Activated T-cell treated with anti-CD3 and anti-CD28 coated beads for 24 hours (primary cell): Measurements from ENCODE around the gene MROH7.
A peak's percentile ranks its signal among the peaks of the same experiment; 100 is the strongest.

Source experiments
- DNase-seq: peaks from one replicate; pipeline ENCODE4 v3.0.0-alpha.2; 2020; ENCODE audit warnings: low read depth

Gene MROH7

GRCh38 chr1:54698346-54698745 lies 56.8 kb downstream of the MROH7 start:
- DNase-seq: no peak

DNA sequence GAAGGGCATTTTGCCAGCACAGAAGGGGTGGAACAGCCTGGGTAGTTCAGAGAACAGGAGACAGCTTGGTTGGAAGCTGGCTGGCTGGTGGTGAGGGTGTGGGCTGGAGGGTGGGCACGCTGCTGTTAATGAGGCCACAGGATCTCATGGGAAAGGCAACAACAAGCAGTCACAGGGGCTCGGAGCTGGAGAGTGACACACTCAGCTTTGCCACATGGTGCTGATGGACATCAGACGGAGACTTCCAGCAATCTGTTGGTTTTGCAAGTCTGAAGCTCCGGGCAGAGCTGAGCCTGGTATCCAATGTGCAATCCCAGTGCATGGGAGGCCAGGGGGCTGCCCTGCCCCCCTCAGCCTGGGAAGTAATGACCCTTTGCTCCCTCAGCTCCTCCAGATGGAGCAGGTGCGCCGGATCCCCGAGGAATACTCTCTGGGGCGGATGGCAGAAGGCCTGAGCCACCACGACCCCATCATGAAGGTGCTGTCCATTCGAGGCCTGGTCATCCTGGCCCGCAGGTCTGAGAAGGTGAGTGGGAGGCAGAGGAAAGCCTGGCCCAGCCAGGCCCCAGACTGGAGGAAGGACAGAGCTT lies 58.4 kb downstream of the MROH7 start:
- DNase-seq: no peak

DNA sequence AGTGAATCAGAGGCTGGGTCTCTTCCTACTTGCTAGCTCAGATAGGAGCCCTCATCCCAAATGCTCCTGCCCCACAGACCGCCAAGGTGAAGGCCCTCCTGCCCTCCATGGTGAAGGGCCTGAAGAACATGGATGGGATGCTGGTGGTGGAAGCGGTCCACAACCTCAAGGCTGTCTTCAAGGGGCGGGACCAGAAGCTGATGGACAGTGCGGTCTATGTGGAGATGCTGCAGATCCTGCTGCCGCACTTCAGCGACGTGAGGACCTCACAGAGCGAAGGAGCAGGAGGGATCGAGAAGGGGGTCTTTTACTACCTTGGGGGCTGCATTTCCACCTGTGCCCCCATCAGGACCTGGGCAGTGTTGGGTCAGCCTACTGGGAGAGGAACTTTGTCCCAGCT lies 59.5 kb downstream of the MROH7 start:
- no peak for DNase-seq

- no peak for DNase-seq
These were observed 60.4 kb downstream of the MROH7 start for GRCh38 chr1:54701996-54702395.

- DNase-seq: no peak
These were observed 61.9 kb downstream of the MROH7 start for GRCh38 chr1:54703471-54703870.

DNA sequence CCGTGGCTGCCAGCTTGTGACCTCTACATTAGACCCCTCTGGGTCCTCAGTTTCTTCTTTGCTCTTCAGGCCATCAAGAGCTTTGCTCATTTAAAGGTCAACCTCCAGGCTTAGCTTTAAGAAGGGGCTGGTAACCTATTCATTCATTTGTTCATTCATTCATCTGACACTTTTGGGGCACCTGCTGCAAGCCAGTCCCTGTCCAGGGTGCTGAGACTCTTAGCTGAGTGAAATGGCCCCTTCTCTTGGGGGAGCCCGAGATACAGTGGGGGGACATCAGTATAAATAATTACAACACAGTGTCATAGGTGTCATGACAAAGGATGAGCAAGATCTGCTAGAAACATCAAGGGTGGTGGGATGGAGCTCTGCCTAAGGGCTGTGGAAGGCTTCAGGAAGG lies 63.6 kb downstream of the MROH7 start:
- no peak for DNase-seq

GRCh38 chr1:54706419-54706818 lies 64.8 kb downstream of the MROH7 start:
- DNase-seq: no peak

GRCh38 chr1:54708385-54708784 lies 66.8 kb downstream of the MROH7 start:
- no peak for DNase-seq

DNA sequence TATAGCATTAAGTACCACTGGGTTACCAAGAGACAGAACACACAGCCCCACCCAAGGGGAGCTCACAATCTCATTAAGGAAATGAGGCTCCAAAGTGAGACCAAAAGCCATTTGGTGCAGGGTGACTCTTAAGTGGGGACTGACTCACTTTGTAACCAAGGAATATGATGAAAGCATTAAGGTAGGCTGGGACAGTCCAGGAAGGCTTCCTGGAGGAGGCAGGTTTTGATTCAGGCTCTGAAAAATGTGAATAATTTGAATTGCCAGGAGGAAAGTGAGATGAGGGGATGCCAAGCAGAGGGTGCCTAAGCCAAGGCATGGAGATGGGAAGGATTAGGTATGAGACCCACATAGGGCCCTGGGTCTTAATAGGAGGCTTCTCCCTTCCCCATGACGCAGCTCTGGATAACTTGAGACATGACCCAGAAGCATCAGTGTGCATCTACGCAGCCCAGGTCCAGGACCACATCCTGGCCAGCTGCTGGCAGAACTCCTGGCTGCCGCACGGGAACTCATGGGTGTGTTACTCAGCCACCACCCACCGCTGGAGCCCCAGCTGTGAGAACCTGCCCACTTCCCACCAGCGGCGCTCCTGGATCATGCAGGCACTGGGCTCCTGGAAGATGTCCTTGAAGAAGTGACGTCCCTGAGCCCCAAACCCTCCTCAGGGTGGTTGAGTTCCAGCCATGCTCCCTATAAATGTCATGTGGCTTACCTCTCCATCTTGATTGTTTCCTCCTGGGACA lies 68.1 kb downstream of the MROH7 start:
- no peak for DNase-seq

- no peak for DNase-seq
These were observed 68.8 kb downstream of the MROH7 start for GRCh38 chr1:54710434-54710833.

DNA sequence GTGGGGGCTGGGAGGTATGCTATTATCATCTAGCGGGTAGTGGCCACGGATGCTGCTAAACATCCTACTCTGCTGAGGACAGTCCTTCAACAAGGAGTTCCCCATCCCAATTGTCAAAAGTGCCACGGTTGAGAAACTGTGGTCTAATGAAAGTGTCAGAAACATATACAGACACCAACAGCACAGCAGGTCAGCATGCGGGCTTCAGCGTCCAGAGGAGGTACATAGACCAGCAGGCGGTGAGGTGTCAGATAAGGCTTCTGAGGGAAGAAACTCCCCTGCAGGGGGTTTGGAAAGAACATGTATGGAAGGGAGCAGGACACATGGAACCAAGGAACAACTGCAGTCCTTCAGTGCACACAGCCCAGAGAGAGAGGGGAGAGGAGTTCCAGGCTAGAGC lies 69.3 kb downstream of the MROH7 start:
- no peak for DNase-seq

DNA sequence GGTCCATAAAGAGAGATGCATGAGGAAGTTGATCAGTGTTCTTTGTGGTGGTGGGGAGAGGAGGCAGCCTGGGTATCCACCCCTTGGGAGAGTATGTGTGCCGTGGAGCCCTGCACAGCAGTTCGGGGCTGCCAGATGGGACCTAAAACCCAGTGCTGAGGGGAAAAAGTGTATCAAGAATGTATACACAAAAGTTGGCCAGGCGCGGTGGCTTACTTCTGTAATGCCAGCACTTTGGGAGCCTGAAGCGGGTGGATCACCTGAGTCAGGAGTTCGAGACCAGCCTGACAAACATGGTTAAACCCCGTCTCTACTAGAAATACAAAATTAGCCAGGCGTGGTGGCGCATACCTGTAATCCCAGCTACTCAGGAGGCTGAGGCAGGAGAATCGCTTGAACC lies 70.0 kb downstream of the MROH7 start:
- no peak for DNase-seq

- no peak for DNase-seq
These were observed 73.4 kb downstream of the MROH7 start for GRCh38 chr1:54714881-54715492.

DNA sequence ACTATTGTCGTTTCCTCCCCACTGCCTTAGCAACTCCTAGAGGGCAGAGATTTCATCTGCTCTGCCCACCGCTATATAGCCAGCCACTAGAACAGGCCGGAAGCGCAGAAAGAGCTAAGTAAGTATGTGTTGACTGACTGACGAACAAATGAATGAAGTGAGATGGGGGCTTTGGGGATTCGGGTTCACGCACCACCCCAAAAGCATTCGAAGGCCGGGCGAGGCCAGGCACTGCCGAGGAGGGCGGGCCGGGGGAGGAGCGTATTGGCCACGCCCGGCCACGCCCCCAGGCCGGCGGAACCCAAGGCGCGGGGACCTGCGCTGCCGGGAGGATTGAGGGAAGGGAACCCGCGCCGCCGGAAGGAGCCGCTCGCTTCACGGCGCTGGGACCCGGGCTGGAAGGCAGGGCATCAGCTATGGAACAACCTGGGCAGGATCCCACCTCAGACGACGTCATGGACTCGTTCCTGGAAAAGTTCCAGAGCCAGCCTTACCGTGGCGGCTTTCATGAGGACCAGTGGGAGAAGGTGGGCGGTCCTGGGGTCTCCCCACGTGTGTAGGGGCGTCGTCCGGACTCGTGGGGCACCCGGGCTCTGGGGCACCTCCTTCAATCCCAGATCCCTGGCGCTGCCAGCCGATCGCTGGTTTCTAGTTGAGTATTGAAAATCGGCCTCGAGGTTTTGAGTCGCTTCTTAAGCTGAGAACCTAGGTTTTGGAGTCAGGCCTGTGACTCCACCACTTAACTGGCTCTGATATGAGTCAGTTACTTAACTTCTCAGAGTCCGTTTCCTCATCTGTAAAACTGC lies 74.1 kb downstream of the MROH7 start, which contains the start of gene TTC4:
Gene TTC4 (plus strand): TSS at position 369 of the 806 bp plus-strand sequence. CDS start 48 bp downstream, at position 417.
- DNase-seq: peak; percentile 81

DNA sequence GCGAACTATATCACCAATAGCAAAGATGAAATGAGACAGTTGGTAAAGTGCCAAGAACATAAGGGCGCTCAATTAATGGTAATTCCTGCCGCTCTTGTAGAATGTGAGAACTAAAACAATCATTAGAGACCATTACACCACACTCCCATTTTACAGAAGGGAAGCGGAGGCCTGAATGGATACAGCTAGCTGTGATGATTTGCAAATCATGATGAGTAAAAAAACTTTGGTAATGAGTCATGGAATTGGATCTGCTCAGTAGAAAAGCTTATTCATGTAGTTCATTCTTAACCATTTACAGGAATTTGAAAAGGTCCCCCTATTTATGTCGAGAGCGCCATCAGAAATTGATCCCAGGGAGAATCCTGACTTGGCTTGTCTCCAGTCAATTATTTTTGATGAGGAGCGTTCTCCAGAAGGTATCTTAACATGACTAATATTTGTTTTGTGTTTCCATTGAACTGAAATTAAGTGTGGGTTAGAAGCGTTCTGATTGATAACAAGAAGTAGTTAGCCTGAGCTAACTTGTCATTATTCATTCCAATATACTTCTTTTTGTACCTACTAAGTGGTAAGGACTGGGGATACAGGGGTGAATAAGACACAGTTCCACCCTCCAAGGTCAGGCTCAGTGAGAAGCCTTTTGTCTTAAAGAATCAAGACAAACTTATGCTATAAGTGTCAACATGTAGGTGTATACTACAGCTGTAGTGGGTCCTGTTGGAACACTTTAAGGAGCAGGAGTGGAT lies 74.9 kb downstream of the MROH7 start:
- DNase-seq: no peak

GRCh38 chr1:54721719-54722118 lies 80.1 kb downstream of the MROH7 start:
- no peak for DNase-seq

- no peak for DNase-seq
These were observed 82.4 kb downstream of the MROH7 start for GRCh38 chr1:54723985-54724384.

GRCh38 chr1:54724771-54725170 lies 83.2 kb downstream of the MROH7 start:
- DNase-seq: no peak

GRCh38 chr1:54728027-54728426 lies 86.4 kb downstream of the MROH7 start:
- DNase-seq: no peak

- DNase-seq: no peak
These were observed 95.1 kb downstream of the MROH7 start for GRCh38 chr1:54736685-54737084.

- DNase-seq: no peak
These were observed 96.7 kb downstream of the MROH7 start for GRCh38 chr1:54738244-54738643.

DNA sequence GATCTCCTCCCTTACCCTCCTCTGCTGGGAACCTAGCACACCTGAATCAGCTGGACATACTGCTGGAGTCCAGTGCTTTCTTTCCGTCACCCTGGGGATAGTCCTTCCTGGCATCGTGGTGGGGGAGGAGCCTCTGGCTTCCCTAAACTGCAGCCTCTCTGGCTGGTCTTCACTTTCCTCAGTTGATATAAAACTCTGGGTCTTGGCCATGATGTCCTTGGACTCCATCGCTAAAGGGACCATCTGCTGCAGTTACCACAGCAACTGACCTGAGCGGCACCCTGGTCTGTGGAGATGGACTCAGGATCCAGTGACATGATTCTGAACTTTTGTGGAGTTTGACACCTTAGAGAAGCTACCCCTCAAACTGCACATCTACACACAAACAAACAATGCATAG lies 99.9 kb downstream of the MROH7 start:
- no peak for DNase-seq
